NCI-H524 treated with DMSO at 0.1 percent for 48 hours (cell line): ENCODE measurements around the gene TSPAN8.
"Not testable (repeated sequence)": the region's sequence is repeated elsewhere in the genome, so short reads cannot be mapped to it uniquely, and the experiment has no call there.

Experiments
- DNase-seq: peaks from one replicate; lab custom pipeline; 2025; lab: John Stamatoyannopoulos, UW

Gene TSPAN8

GRCh38 chr12:71164166-71164565 is 6.4 kb upstream of the TSPAN8 start:
- no peak for DNase-seq

- no peak for DNase-seq
Measured at GRCh38 chr12:71162832-71163763, 5.3 kb upstream of the TSPAN8 start.

- DNase-seq: no peak
Measured at GRCh38 chr12:71161591-71161990, 3.8 kb upstream of the TSPAN8 start.

- DNase-seq: no peak
Measured at GRCh38 chr12:71160585-71160984, 2.8 kb upstream of the TSPAN8 start.

GRCh38 chr12:71159878-71160277 is 2.1 kb upstream of the TSPAN8 start:
- no peak for DNase-seq

- DNase-seq: no peak
Measured at GRCh38 chr12:71159264-71159663, 1.5 kb upstream of the TSPAN8 start.

GRCh38 chr12:71158361-71158882 is 623 bp upstream of the TSPAN8 start:
- no peak for DNase-seq

- no peak for DNase-seq
Measured at GRCh38 chr12:71155225-71155624, 2.6 kb downstream of the TSPAN8 start.

- no peak for DNase-seq
Measured at GRCh38 chr12:71152851-71153250, 4.9 kb downstream of the TSPAN8 start.

- not testable (repeated sequence) for DNase-seq
Measured at GRCh38 chr12:71150041-71150440, 7.8 kb downstream of the TSPAN8 start.

- no peak for DNase-seq
Measured at GRCh38 chr12:71144682-71145081, 13.1 kb downstream of the TSPAN8 start.

GRCh38 chr12:71142956-71143355 is 14.8 kb downstream of the TSPAN8 start:
- DNase-seq: no peak

GRCh38 chr12:71142016-71142415 is 15.8 kb downstream of the TSPAN8 start:
- DNase-seq: no peak

GRCh38 chr12:71141378-71141926 is 16.3 kb downstream of the TSPAN8 start:
- DNase-seq: no peak

- DNase-seq: no peak
Measured at GRCh38 chr12:71139153-71139735, 18.6 kb downstream of the TSPAN8 start.

- no peak for DNase-seq
Measured at GRCh38 chr12:71138011-71138410, 19.8 kb downstream of the TSPAN8 start.

GRCh38 chr12:71135812-71136176 is 22.0 kb downstream of the TSPAN8 start:
- DNase-seq: no peak

GRCh38 chr12:71135077-71135811 is 22.6 kb downstream of the TSPAN8 start:
- DNase-seq: no peak

- no peak for DNase-seq
Measured at GRCh38 chr12:71134405-71134804, 23.4 kb downstream of the TSPAN8 start.

GRCh38 chr12:71130521-71131069 is 27.2 kb downstream of the TSPAN8 start:
- no peak for DNase-seq

- no peak for DNase-seq
Measured at GRCh38 chr12:71129364-71129763, 28.4 kb downstream of the TSPAN8 start.

- no peak for DNase-seq
Measured at GRCh38 chr12:71128191-71128788, 29.5 kb downstream of the TSPAN8 start.
